Esophagus squamous epithelium (tissue), 5 donors: Measurements from ENCODE around the gene CTSF. TPM values are rescaled to one million over a fixed set of nuclear protein-coding genes. Genes with fewer than 3 reads are reported as not detected.

ENCODE experiments used
- DNase-seq: peaks from one replicate; lab custom pipeline; 2025; lab: John Stamatoyannopoulos, UW
- H3K27ac ChIP-seq, 4 donors: fragments of 200-600 bp; sonication (generic); one replicate each; pipeline ENCODE4 v1.5.1; 2016 to 2019; ENCODE audit warnings: mild to moderate bottlenecking in 1 of 4
- H3K27me3 ChIP-seq, 4 donors: fragments of 200-600 bp; sonication (generic); 1 replicate in 3 of 4; 2 replicates in 1 of 4; pipeline versions ENCODE4 v1.5.1 to v1.6.0; 2017 to 2021; ENCODE audit warnings: antibody characterized with exemption in 1 of 4
- H3K36me3 ChIP-seq, 3 donors: fragments of 200-600 bp; sonication (generic); one replicate each; pipeline ENCODE4 v1.5.1; 2016 to 2019
- H3K4me1 ChIP-seq, 3 donors: fragments of 200-600 bp; sonication (generic); one replicate each; pipeline ENCODE4 v1.5.1; 2017 to 2019
- H3K4me3 ChIP-seq, 4 donors: fragments of 200-600 bp; sonication (generic); 1 replicate in 3 of 4; 2 replicates in 1 of 4; pipeline ENCODE4 v1.5.1; 2016 to 2019; ENCODE audit warnings: mild to moderate bottlenecking in 2 of 4, moderate library complexity in 1 of 4
- H3K9me3 ChIP-seq, 3 donors: fragments of 200-600 bp; sonication (generic); one replicate each; pipeline ENCODE4 v1.5.1; 2016 to 2019
- CTCF ChIP-seq, 6 experiments: fragments of 450-650 bp in 4 of 6; fragments of 200-600 bp in 2 of 6; sonication (generic) in 2 of 6; IDR thresholded peaks; one replicate each; pipeline ENCODE4 v1.5.1; 2016 to 2019; ENCODE audit warnings: antibody characterized with exemption in 6 of 6, mild to moderate bottlenecking in 4 of 6, moderate library complexity in 4 of 6
- POLR2A ChIP-seq, 4 donors: fragments of 450-650 bp; IDR thresholded peaks; one replicate each; pipeline ENCODE4 v1.6.1; 2017; ENCODE audit warnings: antibody characterized with exemption in 4 of 4, mild to moderate bottlenecking in 4 of 4, moderate library complexity in 3 of 4
- WGBS, 2 donors: methylation state at CpG; one replicate each; pipeline ENCODE4 v1.1.5; 2018; 5-methylcytosine and 5-hydroxymethylcytosine counted together
- intact Hi-C: fragments of 100-400 bp; cut with DNase I; formaldehyde crosslinking; loops from one replicate; pipeline ENCODE4 v1.15.0; 2022
- total RNA-seq, 4 donors: library from RNA; depleted of rRNA; stranded (reverse); fragments of >200 nt; gene quantifications; one replicate each; pipeline ENCODE4 v1.1.0, GENCODE V29; 2016
- donor health status: DM: yes; HTN: yes; CAD: no.

CTSF gene
- total RNA-seq, 4 donors from 2014 or later: 3.3 to 47.3 (median 13.0) TPM

GRCh38 chr11:66557733-66558326 lies 10.6 kb downstream of the CTSF start:
- intact Hi-C loops: no loop called here
- no peak overlapping the region for H3K4me3 ChIP-seq
- 71 to 82% methylated on average over 4 to 5 of the region's 24 CpGs for WGBS, 2 donors

GRCh38 chr11:66556086-66556485 lies 12.3 kb downstream of the CTSF start:
- WGBS, 2 donors: 56 to 66% methylated on average over 3 to 5 of the region's 7 CpGs

More at GRCh38 chr11:66557733-66558326, 10.6 kb downstream of the CTSF start:
- no peak for DNase-seq
- H3K27me3 ChIP-seq: peaks cover 0 to 42% (median 0%) of the 10 kb centered on the region in 4 donors
- no peak overlapping the region for H3K27ac ChIP-seq
- peaks cover 7 to 11% (median 7%) of the 10 kb centered on the region in 3 donors for H3K4me1 ChIP-seq
- no peak for TF ChIP-seq CTCF (IDR thresholded peaks at IDR 0.05)
- no peak for TF ChIP-seq POLR2A (IDR thresholded peaks at IDR 0.05)
- H3K36me3 ChIP-seq: no peaks in the 10 kb centered on the region
- H3K9me3 ChIP-seq: no peaks in the 10 kb centered on the region

GRCh38 chr11:66555416-66555815 lies 13.0 kb downstream of the CTSF start:
- Histone ChIP-seq H3K27ac (no peak overlapping the region), H3K27me3 (peaks cover 0 to 42% (median 0%) of the 10 kb centered on the region in 4 donors), H3K9me3 (no peaks in the 10 kb centered on the region), H3K4me3 (no peak overlapping the region), H3K36me3 (no peaks in the 10 kb centered on the region), H3K4me1 (peaks cover 7 to 11% (median 7%) of the 10 kb centered on the region in 3 donors)
- 51 to 67% methylated on average over 3 of the region's 3 CpGs for WGBS, 2 donors
- intact Hi-C loops: no loop called here
- DNase-seq: no peak
- no peak for TF ChIP-seq CTCF (IDR thresholded peaks at IDR 0.05)
- TF ChIP-seq POLR2A (IDR thresholded peaks at IDR 0.05): no peak

More at GRCh38 chr11:66556086-66556485, 12.3 kb downstream of the CTSF start:
- no peak for DNase-seq
- no peaks in the 10 kb centered on the region for H3K9me3 ChIP-seq
- intact Hi-C loops: no loop called here
- TF ChIP-seq POLR2A (IDR thresholded peaks at IDR 0.05): no peak
- TF ChIP-seq CTCF (IDR thresholded peaks at IDR 0.05): no peak
- peaks cover 7 to 11% (median 7%) of the 10 kb centered on the region in 3 donors for H3K4me1 ChIP-seq
- H3K27me3 ChIP-seq: peaks cover 0 to 42% (median 0%) of the 10 kb centered on the region in 4 donors
- H3K4me3 ChIP-seq: no peak overlapping the region
- no peaks in the 10 kb centered on the region for H3K36me3 ChIP-seq
- H3K27ac ChIP-seq: no peak overlapping the region

GRCh38 chr11:66554602-66555001 lies 13.8 kb downstream of the CTSF start:
- WGBS, 2 donors: 70 to 72% methylated on average over 5 of the region's 5 CpGs
- intact Hi-C loops: no loop called here
- DNase-seq: no peak
- TF ChIP-seq CTCF (IDR thresholded peaks at IDR 0.05) (no peak), POLR2A (IDR thresholded peaks at IDR 0.05) (no peak)
- H3K27me3 ChIP-seq: peaks cover 0 to 42% (median 0%) of the 10 kb centered on the region in 4 donors
- no peaks in the 10 kb centered on the region for H3K36me3 ChIP-seq
- no peak overlapping the region for H3K27ac ChIP-seq
- H3K4me1 ChIP-seq: peaks cover 7 to 10% (median 7%) of the 10 kb centered on the region in 3 donors
- H3K4me3 ChIP-seq: no peak overlapping the region
- H3K9me3 ChIP-seq: no peaks in the 10 kb centered on the region

- 63 to 73% methylated on average over 2 to 3 of the region's 4 CpGs for WGBS, 2 donors
- peaks cover 0 to 8% (median 0%) of the 10 kb centered on the region in 4 donors for H3K27me3 ChIP-seq
- peaks cover 0 to 13% (median 7%) of the 10 kb centered on the region in 3 donors for H3K4me1 ChIP-seq
- TF ChIP-seq POLR2A (IDR thresholded peaks at IDR 0.05): no peak
- TF ChIP-seq CTCF (IDR thresholded peaks at IDR 0.05): no peak
- intact Hi-C loops: no loop called here
- no peak overlapping the region for H3K4me3 ChIP-seq
- H3K27ac ChIP-seq: no peak overlapping the region
- H3K9me3 ChIP-seq: no peaks in the 10 kb centered on the region
- no peaks in the 10 kb centered on the region for H3K36me3 ChIP-seq
- no peak for DNase-seq
These were observed 17.5 kb downstream of the CTSF start for GRCh38 chr11:66550887-66551286.
